Lower leg skin (tissue), 3 donors: ENCODE measurements around the gene GPR137B.

Experiments used
- CTCF ChIP-seq, 3 donors: fragments of 450-650 bp; IDR thresholded peaks; one replicate each; pipeline ENCODE4 v1.5.1; 2016; ENCODE audit warnings: antibody characterized with exemption in 3 of 3, mild to moderate bottlenecking in 3 of 3, moderate library complexity in 2 of 3
- POLR2A ChIP-seq, 2 donors: fragments of 450-650 bp; IDR thresholded peaks; one replicate each; pipeline ENCODE4 v1.6.1; 2016 to 2017; ENCODE audit warnings: antibody characterized with exemption in 2 of 2, mild to moderate bottlenecking in 1 of 2, moderate library complexity in 1 of 2

DNA sequence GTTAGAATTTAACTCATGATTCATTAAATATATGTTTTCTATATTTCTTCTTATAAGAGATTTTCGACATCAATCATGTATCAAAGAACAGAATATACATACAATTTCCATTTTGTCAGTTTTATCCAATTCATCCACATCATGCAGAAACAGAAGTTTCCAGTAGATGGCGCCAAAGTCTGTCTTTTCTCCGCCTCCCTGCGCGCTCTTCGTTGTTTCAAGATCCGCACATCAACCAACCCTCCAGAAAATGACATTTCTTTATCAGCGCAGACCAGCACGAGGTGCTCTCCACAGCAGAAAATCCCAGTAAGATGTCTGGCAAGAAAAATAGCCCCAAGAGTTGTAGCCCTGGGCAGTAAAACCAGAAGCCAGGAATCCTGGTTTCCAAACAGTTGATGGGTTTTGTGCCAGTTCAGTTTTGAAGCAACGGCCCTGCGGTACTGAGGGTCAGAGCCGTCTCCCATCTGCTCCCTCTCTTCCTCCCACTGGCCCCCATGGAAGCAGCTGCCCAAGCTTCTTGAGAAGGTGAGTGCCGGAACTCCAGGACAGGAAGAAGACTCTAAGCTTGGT, 38.6 kb upstream of the GPR137B start:
- TF ChIP-seq CTCF (IDR thresholded peaks at IDR 0.05): no peak
- no peak for TF ChIP-seq POLR2A (IDR thresholded peaks at IDR 0.05)
